ENCODE data around the gene TMEM8B.

TMEM8B gene

DNA sequence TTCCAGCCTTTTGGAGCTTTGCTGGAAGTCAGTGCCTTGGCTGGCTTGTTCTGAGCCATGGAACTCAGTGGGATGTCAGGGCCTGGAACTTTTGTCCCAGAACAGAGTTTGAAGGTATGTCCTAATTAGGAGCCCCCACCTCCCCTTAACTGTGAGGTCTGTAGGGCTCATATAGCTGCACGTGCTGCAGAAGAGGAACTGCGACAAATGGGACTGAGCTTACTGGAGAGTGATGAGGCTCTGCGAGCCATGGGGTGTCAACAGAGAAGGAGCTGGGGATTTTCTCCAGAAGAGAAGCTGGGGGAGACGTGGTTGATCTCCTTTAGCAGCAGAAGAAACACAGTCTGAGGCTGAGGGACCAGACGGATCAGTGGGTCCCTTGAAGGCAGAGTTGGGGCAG is 10.9 kb downstream of the TMEM8B start:
- no peak for TF ChIP-seq SIN3A (IDR thresholded peaks at IDR 0.05; ENCODE audit: borderline replicate concordance, insufficient read depth, low read length)
- TF ChIP-seq TAF1 (IDR thresholded peaks at IDR 0.05; ENCODE audit: borderline replicate concordance, insufficient read depth, low read length) = no peak
- no peak for TF ChIP-seq FOXP2 (optimal IDR thresholded peaks at IDR 0.05; ENCODE audit: borderline replicate concordance, extremely low read depth, extremely low read length, insufficient read depth)
- TF ChIP-seq, protein P1, sequence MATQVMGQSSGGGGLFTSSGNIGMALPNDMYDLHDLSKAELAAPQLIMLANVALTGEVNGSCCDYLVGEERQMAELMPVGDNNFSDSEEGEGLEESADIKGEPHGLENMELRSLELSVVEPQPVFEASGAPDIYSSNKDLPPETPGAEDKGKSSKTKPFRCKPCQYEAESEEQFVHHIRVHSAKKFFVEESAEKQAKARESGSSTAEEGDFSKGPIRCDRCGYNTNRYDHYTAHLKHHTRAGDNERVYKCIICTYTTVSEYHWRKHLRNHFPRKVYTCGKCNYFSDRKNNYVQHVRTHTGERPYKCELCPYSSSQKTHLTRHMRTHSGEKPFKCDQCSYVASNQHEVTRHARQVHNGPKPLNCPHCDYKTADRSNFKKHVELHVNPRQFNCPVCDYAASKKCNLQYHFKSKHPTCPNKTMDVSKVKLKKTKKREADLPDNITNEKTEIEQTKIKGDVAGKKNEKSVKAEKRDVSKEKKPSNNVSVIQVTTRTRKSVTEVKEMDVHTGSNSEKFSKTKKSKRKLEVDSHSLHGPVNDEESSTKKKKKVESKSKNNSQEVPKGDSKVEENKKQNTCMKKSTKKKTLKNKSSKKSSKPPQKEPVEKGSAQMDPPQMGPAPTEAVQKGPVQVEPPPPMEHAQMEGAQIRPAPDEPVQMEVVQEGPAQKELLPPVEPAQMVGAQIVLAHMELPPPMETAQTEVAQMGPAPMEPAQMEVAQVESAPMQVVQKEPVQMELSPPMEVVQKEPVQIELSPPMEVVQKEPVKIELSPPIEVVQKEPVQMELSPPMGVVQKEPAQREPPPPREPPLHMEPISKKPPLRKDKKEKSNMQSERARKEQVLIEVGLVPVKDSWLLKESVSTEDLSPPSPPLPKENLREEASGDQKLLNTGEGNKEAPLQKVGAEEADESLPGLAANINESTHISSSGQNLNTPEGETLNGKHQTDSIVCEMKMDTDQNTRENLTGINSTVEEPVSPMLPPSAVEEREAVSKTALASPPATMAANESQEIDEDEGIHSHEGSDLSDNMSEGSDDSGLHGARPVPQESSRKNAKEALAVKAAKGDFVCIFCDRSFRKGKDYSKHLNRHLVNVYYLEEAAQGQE (IDR thresholded peaks at IDR 0.05; ENCODE audit: insufficient read depth in 1 of 2, low read depth in 2 of 2, low read length in 2 of 2) = no peak
- no peak for TF ChIP-seq POLR2AphosphoS5 (IDR thresholded peaks at IDR 0.05; ENCODE audit: low read depth, low read length)

GRCh38 chr9:35840881-35841644 is 12.0 kb downstream of the TMEM8B start:
- TF ChIP-seq, protein P1 (IDR thresholded peaks at IDR 0.05; ENCODE audit: insufficient read depth in 1 of 2, low read depth in 2 of 2, low read length in 2 of 2) = no peak
- TF ChIP-seq FOXP2 (optimal IDR thresholded peaks at IDR 0.05; ENCODE audit: borderline replicate concordance, extremely low read depth, extremely low read length, insufficient read depth) = no peak
- TF ChIP-seq TAF1 (IDR thresholded peaks at IDR 0.05; ENCODE audit: borderline replicate concordance, insufficient read depth, low read length) = no peak
- TF ChIP-seq POLR2AphosphoS5 (IDR thresholded peaks at IDR 0.05; ENCODE audit: low read depth, low read length) = no peak
- TF ChIP-seq SIN3A (IDR thresholded peaks at IDR 0.05; ENCODE audit: borderline replicate concordance, insufficient read depth, low read length) = no peak

GRCh38 chr9:35841645-35841900 is 12.5 kb downstream of the TMEM8B start:
- TF ChIP-seq, protein P1 (IDR thresholded peaks at IDR 0.05; ENCODE audit: insufficient read depth in 1 of 2, low read depth in 2 of 2, low read length in 2 of 2) = no peak
- TF ChIP-seq FOXP2 (optimal IDR thresholded peaks at IDR 0.05; ENCODE audit: borderline replicate concordance, extremely low read depth, extremely low read length, insufficient read depth) (no peak), POLR2AphosphoS5 (IDR thresholded peaks at IDR 0.05; ENCODE audit: low read depth, low read length) (no peak)

- no peak for TF ChIP-seq TAF1 (IDR thresholded peaks at IDR 0.05; ENCODE audit: borderline replicate concordance, insufficient read depth, low read length)
Observed at GRCh38 chr9:35842020-35842745, 13.2 kb downstream of the TMEM8B start.

DNA sequence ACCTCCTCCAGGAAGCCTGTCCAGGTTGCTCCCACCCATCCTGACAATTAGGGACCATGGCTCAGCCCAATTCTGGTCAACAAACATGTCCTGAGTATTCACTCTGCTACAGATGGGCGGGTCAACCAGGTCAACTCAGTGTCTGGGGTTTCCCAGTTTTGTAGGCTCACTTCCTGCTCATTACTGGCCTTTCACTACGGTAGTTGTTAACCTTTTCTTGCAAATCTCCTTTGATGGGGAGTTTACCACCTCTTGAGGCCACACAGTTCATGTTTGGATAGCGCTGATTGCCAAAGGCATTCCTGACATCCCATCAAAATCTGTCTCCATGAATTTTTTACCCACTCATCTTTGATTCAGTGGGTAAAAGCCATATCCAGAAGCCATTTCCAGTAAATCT is 13.8 kb downstream of the TMEM8B start:
- no peak for TF ChIP-seq SIN3A (IDR thresholded peaks at IDR 0.05; ENCODE audit: borderline replicate concordance, insufficient read depth, low read length)
- TF ChIP-seq POLR2AphosphoS5 (IDR thresholded peaks at IDR 0.05; ENCODE audit: low read depth, low read length) = no peak
- TF ChIP-seq FOXP2 (optimal IDR thresholded peaks at IDR 0.05; ENCODE audit: borderline replicate concordance, extremely low read depth, extremely low read length, insufficient read depth) = no peak
- TF ChIP-seq TAF1 (IDR thresholded peaks at IDR 0.05; ENCODE audit: borderline replicate concordance, insufficient read depth, low read length) = no peak
- TF ChIP-seq, protein P1 (IDR thresholded peaks at IDR 0.05; ENCODE audit: insufficient read depth in 1 of 2, low read depth in 2 of 2, low read length in 2 of 2) = no peak

Measured in PFSK-1 (cell line).